ENCODE results near the gene UPK2. TPM values are rescaled to one million over a fixed set of nuclear protein-coding genes. Genes with fewer than 3 reads are reported as not detected.
A peak's percentile ranks its signal among the peaks of the same experiment; 100 is the strongest.

The UPK2 gene
- total and polyA plus RNA-seq, 10 of the 15 experiments (the other 5 are each of a cell fraction or from before 2014, with no cell fraction given), result 0.07 to 1.0 (median 0.31) TPM; not detected in 7

DNA sequence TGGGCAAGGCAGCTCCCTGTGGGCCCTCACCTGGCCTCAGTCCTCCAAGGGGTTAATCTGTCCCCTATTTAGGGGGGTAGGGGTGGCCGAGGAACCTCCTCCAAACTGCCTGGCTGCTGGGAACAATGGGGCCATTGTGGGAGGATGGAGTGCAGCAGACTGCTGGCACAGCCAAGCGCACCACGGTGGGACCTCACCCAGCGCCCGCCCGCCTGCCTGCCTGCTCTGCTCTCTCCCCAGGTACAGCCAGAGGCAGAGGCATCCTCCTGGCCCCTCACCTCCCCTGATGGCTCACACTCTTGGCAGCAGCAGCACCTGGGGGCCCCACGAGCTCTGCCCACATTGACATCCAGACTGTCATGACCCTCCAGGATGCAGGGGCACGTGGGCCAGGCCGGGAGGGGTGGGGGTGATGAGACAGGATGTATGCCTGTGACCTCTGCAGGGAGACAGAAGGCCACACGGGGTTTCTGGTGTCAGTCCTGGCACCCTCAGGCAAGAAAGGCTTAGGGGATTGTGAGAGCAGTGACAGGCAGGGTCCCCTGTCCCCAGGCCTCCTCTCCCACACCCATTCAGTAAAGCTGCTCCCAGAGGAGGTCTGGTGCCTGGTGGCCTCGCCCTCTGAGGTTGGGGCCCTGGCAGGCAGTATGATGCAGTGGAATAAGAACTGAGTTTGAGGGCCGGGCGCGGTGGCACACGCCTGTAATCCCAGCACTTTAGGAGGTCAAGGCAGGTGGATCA, 41.8 kb upstream of the UPK2 start:
- ChIA-PET RAD21 (ENCODE audit: unreplicated experiment) (interaction anchor here (0.6 to 9.9 kb wide), 7 partner anchors 12 to 142 kb away, joined by 3 to 169 read pairs (median 6); partner anchors contain the start of gene BCL9L), POLR2A (interaction anchor here (1.2 to 9.3 kb wide), 5 partner anchors 11 to 137 kb away, joined by 3 to 105 read pairs (median 10); partner anchors contain the start of gene BCL9L), SMC1A (ENCODE audit: uncharacterized antibody, unreplicated experiment) (interaction anchor here (1.0 to 10.3 kb wide), 6 partner anchors 14 to 98 kb away, joined by 3 to 185 read pairs (median 3); partner anchors contain the start of gene BCL9L), CTCF (interaction anchor here (1.2 to 13.2 kb wide), 5 partner anchors 9 to 224 kb away, joined by 4 to 330 read pairs (median 4); partner anchors contain the start of genes BCL9L and UPK2)
- intact Hi-C loops (cut with micrococcal nuclease; ENCODE audit: unreplicated experiment) (no loop called here), in situ Hi-C loops (cut with MboI) (no loop called here)
- H3K9me3 ChIP-seq (replicated peaks; ENCODE audit: control insufficient read depth, insufficient read depth, low read length), result no peaks in the 10 kb centered on the region
- H3K9ac ChIP-seq (ENCODE audit: control insufficient read depth, insufficient read depth, low read length), result peak overlapping the region; percentile 35; the same call in 1 of the 2 replicates
- no peak overlapping the region for H2AFZ ChIP-seq (ENCODE audit: control insufficient read depth, low read depth, low read length)
- no peaks in the 10 kb centered on the region for H4K20me1 ChIP-seq (ENCODE audit: control insufficient read depth, insufficient read depth)
- H3K79me2 ChIP-seq (ENCODE audit: control insufficient read depth, insufficient read depth, low read length), result peaks cover 2% of the 10 kb centered on the region; the same call in 1 of the 2 replicates
- H3K4me3 ChIP-seq, result no peak overlapping the region
- peaks cover 51% of the 10 kb centered on the region for H3K4me1 ChIP-seq (ENCODE audit: control insufficient read depth, insufficient read depth, low read length)
- WGBS (ENCODE audit: insufficient coverage, insufficient replicate concordance, low lambda C conversion rate, missing lambda C conversion rate), result 21% methylated on average over 14 of the region's 15 CpGs
- no peaks in the 10 kb centered on the region for H3K27me3 ChIP-seq (replicated peaks in 1 of 2; ENCODE audit: control insufficient read depth in 2 of 2, insufficient read depth in 2 of 2, low read length in 1 of 2)
- no peak for DNase-seq (ENCODE audit: low read depth, low spot score)
- FAIRE-seq, result no peak
- ATAC-seq, result peak; percentile 57
- peak overlapping the region; percentile 69 for H3K27ac ChIP-seq (ENCODE audit: control insufficient read depth, insufficient read depth)
- H3K4me2 ChIP-seq (ENCODE audit: control insufficient read depth, insufficient read depth), result peak overlapping the region; percentile 80
- H3K36me3 ChIP-seq (ENCODE audit: control insufficient read depth in 2 of 2, insufficient read depth in 2 of 2, low read length in 1 of 2), result no peaks in the 10 kb centered on the region
- BruUV-seq (replicated peaks), result no TSS peak
- TF ChIP-seq WRNIP1 (IDR thresholded peaks at IDR 0.05; ENCODE audit: borderline replicate concordance, low read depth, low read length) (no peak), BHLHE40 (IDR thresholded peaks at IDR 0.05; ENCODE audit: borderline replicate concordance in 1 of 2, low read depth in 2 of 2, low read length in 1 of 2) (peak in 1 of 2 experiments; percentile 22; a peak in 1 of 4 replicates), HDAC2 (IDR thresholded peaks at IDR 0.05) (no peak), SMC3 (IDR thresholded peaks at IDR 0.05; ENCODE audit: borderline replicate concordance, low read length) (no peak), GATAD2B (conservative IDR thresholded peaks at IDR 0.05; ENCODE audit: low read depth) (peak; percentile 40; the same call in 1 of the 2 replicates), STAT1 (conservative IDR thresholded peaks at IDR 0.05) (no peak), HCFC1 (IDR thresholded peaks at IDR 0.05; ENCODE audit: low read length) (no peak)
- TF ChIP-seq, protein P1, sequence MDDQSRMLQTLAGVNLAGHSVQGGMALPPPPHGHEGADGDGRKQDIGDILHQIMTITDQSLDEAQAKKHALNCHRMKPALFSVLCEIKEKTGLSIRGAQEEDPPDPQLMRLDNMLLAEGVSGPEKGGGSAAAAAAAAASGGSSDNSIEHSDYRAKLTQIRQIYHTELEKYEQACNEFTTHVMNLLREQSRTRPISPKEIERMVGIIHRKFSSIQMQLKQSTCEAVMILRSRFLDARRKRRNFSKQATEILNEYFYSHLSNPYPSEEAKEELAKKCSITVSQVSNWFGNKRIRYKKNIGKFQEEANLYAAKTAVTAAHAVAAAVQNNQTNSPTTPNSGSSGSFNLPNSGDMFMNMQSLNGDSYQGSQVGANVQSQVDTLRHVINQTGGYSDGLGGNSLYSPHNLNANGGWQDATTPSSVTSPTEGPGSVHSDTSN (IDR thresholded peaks at IDR 0.05; ENCODE audit: insufficient replicate concordance, low read depth, low read length), result no peak
- TF ChIP-seq, protein P2, sequence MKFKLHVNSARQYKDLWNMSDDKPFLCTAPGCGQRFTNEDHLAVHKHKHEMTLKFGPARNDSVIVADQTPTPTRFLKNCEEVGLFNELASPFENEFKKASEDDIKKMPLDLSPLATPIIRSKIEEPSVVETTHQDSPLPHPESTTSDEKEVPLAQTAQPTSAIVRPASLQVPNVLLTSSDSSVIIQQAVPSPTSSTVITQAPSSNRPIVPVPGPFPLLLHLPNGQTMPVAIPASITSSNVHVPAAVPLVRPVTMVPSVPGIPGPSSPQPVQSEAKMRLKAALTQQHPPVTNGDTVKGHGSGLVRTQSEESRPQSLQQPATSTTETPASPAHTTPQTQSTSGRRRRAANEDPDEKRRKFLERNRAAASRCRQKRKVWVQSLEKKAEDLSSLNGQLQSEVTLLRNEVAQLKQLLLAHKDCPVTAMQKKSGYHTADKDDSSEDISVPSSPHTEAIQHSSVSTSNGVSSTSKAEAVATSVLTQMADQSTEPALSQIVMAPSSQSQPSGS (IDR thresholded peaks at IDR 0.05; ENCODE audit: low read length), result no peak
- TF ChIP-seq, protein P3, sequence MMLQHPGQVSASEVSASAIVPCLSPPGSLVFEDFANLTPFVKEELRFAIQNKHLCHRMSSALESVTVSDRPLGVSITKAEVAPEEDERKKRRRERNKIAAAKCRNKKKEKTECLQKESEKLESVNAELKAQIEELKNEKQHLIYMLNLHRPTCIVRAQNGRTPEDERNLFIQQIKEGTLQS (IDR thresholded peaks at IDR 0.05; ENCODE audit: borderline replicate concordance, extremely low read depth, low read depth, low read length), result no peak
- TF ChIP-seq, protein P4, sequence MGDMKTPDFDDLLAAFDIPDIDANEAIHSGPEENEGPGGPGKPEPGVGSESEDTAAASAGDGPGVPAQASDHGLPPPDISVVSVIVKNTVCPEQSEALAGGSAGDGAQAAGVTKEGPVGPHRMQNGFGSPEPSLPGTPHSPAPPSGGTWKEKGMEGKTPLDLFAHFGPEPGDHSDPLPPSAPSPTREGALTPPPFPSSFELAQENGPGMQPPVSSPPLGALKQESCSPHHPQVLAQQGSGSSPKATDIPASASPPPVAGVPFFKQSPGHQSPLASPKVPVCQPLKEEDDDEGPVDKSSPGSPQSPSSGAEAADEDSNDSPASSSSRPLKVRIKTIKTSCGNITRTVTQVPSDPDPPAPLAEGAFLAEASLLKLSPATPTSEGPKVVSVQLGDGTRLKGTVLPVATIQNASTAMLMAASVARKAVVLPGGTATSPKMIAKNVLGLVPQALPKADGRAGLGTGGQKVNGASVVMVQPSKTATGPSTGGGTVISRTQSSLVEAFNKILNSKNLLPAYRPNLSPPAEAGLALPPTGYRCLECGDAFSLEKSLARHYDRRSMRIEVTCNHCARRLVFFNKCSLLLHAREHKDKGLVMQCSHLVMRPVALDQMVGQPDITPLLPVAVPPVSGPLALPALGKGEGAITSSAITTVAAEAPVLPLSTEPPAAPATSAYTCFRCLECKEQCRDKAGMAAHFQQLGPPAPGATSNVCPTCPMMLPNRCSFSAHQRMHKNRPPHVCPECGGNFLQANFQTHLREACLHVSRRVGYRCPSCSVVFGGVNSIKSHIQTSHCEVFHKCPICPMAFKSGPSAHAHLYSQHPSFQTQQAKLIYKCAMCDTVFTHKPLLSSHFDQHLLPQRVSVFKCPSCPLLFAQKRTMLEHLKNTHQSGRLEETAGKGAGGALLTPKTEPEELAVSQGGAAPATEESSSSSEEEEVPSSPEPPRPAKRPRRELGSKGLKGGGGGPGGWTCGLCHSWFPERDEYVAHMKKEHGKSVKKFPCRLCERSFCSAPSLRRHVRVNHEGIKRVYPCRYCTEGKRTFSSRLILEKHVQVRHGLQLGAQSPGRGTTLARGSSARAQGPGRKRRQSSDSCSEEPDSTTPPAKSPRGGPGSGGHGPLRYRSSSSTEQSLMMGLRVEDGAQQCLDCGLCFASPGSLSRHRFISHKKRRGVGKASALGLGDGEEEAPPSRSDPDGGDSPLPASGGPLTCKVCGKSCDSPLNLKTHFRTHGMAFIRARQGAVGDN (IDR thresholded peaks at IDR 0.05), result peak; percentile 55
- TF ChIP-seq, protein P5, sequence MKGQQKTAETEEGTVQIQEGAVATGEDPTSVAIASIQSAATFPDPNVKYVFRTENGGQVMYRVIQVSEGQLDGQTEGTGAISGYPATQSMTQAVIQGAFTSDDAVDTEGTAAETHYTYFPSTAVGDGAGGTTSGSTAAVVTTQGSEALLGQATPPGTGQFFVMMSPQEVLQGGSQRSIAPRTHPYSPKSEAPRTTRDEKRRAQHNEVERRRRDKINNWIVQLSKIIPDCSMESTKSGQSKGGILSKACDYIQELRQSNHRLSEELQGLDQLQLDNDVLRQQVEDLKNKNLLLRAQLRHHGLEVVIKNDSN (IDR thresholded peaks at IDR 0.05; ENCODE audit: borderline replicate concordance, extremely low read length, insufficient read depth, low read depth, low read length), result peak; percentile 60
- TF ChIP-seq, protein P6, sequence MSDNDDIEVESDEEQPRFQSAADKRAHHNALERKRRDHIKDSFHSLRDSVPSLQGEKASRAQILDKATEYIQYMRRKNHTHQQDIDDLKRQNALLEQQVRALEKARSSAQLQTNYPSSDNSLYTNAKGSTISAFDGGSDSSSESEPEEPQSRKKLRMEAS (IDR thresholded peaks at IDR 0.05; ENCODE audit: low read depth, low read length), result peak; percentile 39; the same call in 1 of the 2 replicates
